Bronchial epithelial cell (primary cell): ENCODE results near the gene CRX. TPM values are rescaled to one million over a fixed set of nuclear protein-coding genes. Genes with fewer than 3 reads are reported as not detected.
"Not testable (repeated sequence)": the region's sequence is repeated elsewhere in the genome, so short reads cannot be mapped to it uniquely, and the experiment has no call there.

Experiments
- DNase-seq: peaks from one replicate; pipeline ENCODE4 v3.0.0-alpha.2; 2010; ENCODE audit warnings: low read depth
- FAIRE-seq: peaks from 2 replicates; lab custom pipeline; 2011; peaks lifted over from hg19 to GRCh38; lab: Jason Lieb, UNC
- H3K27me3 ChIP-seq: 2 replicates; pipeline ENCODE4 v1.5.1; 2011; ENCODE audit warnings: low read length; ENCODE audit not compliant: control insufficient read depth, insufficient read depth
- H3K36me3 ChIP-seq: 2 replicates; pipeline ENCODE4 v1.5.1; 2011; ENCODE audit warnings: low read length; ENCODE audit not compliant: control insufficient read depth, insufficient read depth
- H3K4me3 ChIP-seq: 2 replicates; pipeline ENCODE4 v1.5.1; 2011; ENCODE audit warnings: mild to moderate bottlenecking, low read depth, low read length, control low read depth
- total RNA-seq: library from RNA; depleted of rRNA; stranded (reverse); fragments of >200 nt; gene quantifications from 2 replicates; pipeline ENCODE4 v1.2.1, GENCODE V29; 2014
- TF ChIP-seq, protein P1 (sequence below): IDR thresholded peaks from 2 replicates; pipeline ENCODE4 v1.5.1; 2011; ENCODE audit warnings: mild to moderate bottlenecking, moderate library complexity, low read length, control low read depth, inconsistent platforms; ENCODE audit not compliant: insufficient read depth, severe bottlenecking

CRX gene
- total RNA-seq, 1 donor from 2014 or later = not detected

DNA sequence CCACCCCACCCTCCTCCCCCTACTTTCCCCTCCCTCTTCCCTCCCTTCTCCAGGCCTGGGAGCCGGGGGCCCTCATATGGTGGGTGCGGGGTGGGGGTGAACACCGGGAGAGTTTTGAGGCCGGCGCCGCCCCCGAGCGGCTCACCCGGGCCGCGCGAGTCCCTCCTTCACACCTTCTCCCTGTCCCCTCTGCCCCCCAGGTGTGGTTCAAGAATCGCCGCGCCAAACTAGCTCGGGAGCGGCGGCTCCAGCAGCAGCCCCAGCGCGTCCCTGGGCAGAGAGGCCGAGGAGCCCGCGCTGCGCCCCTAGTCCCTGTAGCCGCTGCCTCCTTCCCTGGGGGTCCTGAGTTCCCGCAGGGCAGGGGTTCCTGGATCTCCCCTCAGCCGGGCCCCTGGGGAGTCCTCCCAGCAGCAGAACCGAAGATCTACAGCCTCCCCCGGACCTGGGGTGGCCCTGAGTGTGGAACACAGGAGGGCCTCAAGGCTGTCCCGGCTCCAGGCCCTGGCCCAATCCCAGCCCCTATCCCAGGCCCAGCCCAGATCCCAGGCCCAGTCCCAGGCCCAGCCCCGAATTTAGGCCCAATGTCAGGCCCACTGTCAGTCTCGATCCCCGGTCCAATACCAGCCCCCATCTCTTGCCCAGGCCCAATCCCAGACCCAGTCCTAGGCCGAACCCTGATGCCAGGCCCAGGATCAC is 39.0 kb downstream of the CRX start:
- Histone ChIP-seq H3K27me3 (no peaks in the 10 kb centered on the region), H3K36me3 (no peaks in the 10 kb centered on the region), H3K4me3 (no peak overlapping the region)
- TF ChIP-seq, protein P1, sequence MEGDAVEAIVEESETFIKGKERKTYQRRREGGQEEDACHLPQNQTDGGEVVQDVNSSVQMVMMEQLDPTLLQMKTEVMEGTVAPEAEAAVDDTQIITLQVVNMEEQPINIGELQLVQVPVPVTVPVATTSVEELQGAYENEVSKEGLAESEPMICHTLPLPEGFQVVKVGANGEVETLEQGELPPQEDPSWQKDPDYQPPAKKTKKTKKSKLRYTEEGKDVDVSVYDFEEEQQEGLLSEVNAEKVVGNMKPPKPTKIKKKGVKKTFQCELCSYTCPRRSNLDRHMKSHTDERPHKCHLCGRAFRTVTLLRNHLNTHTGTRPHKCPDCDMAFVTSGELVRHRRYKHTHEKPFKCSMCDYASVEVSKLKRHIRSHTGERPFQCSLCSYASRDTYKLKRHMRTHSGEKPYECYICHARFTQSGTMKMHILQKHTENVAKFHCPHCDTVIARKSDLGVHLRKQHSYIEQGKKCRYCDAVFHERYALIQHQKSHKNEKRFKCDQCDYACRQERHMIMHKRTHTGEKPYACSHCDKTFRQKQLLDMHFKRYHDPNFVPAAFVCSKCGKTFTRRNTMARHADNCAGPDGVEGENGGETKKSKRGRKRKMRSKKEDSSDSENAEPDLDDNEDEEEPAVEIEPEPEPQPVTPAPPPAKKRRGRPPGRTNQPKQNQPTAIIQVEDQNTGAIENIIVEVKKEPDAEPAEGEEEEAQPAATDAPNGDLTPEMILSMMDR = no peak
- FAIRE-seq (no peak), DNase-seq (no peak)

DNA sequence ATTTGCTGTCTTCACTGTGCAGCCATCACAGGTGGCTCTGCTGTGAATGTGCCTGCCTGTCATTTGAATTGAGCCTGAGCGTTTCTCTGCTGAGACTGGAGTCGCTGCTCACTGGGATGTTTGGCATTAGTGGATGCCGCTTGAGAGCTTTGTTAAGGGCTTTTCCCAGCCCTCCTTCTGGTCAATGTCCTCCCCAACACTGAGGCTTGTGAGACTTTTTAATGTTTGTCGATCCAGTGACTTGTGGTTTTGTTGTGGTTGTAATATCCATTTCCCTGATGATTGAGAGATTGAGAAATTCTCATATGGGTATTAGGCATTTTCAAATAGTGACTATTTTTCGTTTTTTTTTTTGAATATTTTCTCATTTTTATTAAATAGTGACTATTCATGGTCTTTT is 39.9 kb downstream of the CRX start:
- H3K27me3 ChIP-seq = no peaks in the 10 kb centered on the region
- DNase-seq (no peak), FAIRE-seq (no peak)
- no peak overlapping the region for H3K4me3 ChIP-seq
- H3K36me3 ChIP-seq = no peaks in the 10 kb centered on the region
- TF ChIP-seq, protein P1 = no peak

DNA sequence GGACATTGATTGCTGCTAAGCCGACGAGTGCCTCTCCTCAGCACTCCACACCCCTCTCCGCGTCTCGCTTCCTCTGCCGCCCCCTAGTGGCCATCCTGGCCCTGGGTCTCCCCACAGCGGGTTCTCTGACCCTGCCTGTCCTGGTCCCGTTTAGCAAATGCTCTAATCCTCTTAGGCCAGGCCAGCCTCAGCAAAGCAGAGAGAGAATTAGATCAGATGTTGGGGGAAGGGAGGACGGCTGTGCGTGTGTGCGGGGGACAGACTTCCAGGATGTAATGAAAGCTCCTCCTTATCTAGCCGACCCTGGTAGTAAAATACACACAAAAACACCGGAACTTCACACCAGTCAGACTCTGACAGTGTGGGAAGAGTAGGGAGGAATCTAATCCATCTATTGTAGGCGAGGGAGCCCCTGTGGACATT is 41.8 kb downstream of the CRX start:
- no peak for FAIRE-seq
- H3K36me3 ChIP-seq = no peaks in the 10 kb centered on the region
- DNase-seq = peak; percentile 44
- TF ChIP-seq, protein P1 = peak; percentile 92
- H3K4me3 ChIP-seq = no peak overlapping the region
- H3K27me3 ChIP-seq = no peaks in the 10 kb centered on the region

DNA sequence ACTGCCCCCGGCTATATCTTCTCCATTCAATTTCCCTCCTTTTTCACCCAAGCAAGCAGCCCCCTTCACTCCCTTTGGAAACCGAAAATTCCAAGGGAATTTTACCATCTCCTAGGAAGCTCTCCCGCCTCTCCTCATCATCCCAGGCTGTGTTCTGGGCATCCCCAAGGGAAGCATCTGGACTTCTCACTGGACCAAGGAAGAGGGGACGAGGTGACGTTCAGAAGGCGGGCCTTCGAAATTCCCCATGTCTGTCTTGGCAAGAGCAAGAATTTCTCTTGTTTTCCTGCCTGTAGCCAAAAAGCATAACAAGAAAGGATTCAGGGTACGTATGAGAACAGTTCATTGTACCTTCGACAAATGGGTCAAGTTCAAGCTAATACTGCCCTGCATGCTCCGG is 43.4 kb downstream of the CRX start:
- no peaks in the 10 kb centered on the region for H3K36me3 ChIP-seq
- H3K27me3 ChIP-seq = no peaks in the 10 kb centered on the region
- no peak for FAIRE-seq
- DNase-seq = no peak
- H3K4me3 ChIP-seq = no peak overlapping the region
- TF ChIP-seq, protein P1 = no peak

DNA sequence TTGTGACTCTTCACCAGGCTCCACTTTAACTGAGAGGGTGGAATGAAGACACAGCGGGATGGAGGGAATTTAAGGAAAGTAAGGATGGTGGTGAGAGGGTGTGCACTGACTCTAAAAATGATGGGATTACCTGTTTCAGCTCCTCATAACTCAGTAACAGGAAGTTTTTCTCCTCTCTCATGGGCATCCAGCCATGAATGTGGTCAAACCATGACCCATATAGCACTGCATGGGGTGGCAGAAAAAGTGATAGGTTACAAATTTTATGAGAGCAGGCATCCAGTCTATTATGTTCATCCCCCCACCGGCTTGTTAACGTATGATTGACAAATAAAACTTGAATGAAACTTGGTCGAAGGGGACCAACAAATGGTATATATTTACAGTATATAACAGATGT is 57.2 kb downstream of the CRX start:
- Histone ChIP-seq H3K27me3 (no peaks in the 10 kb centered on the region), H3K36me3 (no peaks in the 10 kb centered on the region), H3K4me3 (no peak overlapping the region)
- DNase-seq = no peak
- FAIRE-seq = no peak
- TF ChIP-seq, protein P1 = no peak

DNA sequence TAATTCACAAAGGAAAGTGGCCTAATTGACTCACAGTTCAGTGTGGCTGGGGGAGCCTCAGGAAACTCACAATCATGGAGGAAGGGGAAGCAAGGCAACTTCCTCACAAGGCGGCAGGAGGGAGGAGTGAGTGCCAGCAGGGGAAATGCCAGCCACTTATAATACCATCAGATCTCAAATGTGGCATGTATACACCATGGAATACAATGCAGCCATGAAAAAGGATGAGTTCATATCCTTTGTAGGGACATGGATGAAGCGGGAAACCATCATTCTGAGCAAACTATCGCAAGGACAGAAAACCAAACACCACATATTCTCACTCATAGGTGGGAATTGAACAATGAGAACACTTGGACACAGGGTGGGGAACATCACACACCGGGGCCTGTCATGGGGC is 57.6 kb downstream of the CRX start:
- H3K4me3 ChIP-seq, DNase-seq, H3K36me3 ChIP-seq, H3K27me3 ChIP-seq, FAIRE-seq: not testable (repeated sequence)
